Activated CD8-positive, alpha-beta memory T cell treated with anti-CD3 and anti-CD28 coated beads, Interleukin-2, amount 10 ng/mL, durations not matched to agents 7 days and 5 days (primary cell): ENCODE measurements around the gene PAEP. TPM values are rescaled to one million over a fixed set of nuclear protein-coding genes. Genes with fewer than 3 reads are reported as not detected.

Experiments used
- ATAC-seq: fragments of 150-1000 bp; cut with Tn5 transposase; one replicate; pipeline ENCODE4 v1.10.0; 2021; ENCODE audit warnings: moderate library complexity
- CTCF ChIA-PET: fragments of 350-600 bp; sonication (Branson Sonifier 250); formaldehyde crosslinking; loops from one replicate; lab custom pipeline; 2021; ENCODE audit warnings: antibody characterized with exemption; lab: Charles Lee
- DNase-seq: peaks from one replicate; pipeline ENCODE4 v3.0.0-alpha.2; 2020
- H3K27ac Mint-ChIP-seq: one replicate; pipeline ENCODE4 v1.8.0; 2021; ENCODE audit warnings: mild to moderate bottlenecking, mixed read lengths
- H3K27me3 Mint-ChIP-seq: one replicate; pipeline ENCODE4 v1.8.0; 2021; ENCODE audit warnings: mixed read lengths
- H3K36me3 Mint-ChIP-seq: one replicate; pipeline ENCODE4 v1.8.0; 2021; ENCODE audit warnings: mild to moderate bottlenecking, mixed read lengths
- H3K4me1 Mint-ChIP-seq: one replicate; pipeline ENCODE4 v1.8.0; 2021; ENCODE audit warnings: mixed read lengths
- H3K4me3 Mint-ChIP-seq: one replicate; pipeline ENCODE4 v1.8.0; 2021; ENCODE audit warnings: mild to moderate bottlenecking, moderate library complexity, mixed read lengths
- H3K9me3 Mint-ChIP-seq: one replicate; pipeline ENCODE4 v1.8.0; 2022; ENCODE audit warnings: low read depth, mixed read lengths
- total RNA-seq, 2 experiments: library from RNA; stranded (reverse); gene quantifications; one replicate each; pipeline ENCODE4 v1.2.3, GENCODE V29; 2021

The PAEP gene
- total RNA-seq, 2 experiments from 2014 or later = not detected

DNA sequence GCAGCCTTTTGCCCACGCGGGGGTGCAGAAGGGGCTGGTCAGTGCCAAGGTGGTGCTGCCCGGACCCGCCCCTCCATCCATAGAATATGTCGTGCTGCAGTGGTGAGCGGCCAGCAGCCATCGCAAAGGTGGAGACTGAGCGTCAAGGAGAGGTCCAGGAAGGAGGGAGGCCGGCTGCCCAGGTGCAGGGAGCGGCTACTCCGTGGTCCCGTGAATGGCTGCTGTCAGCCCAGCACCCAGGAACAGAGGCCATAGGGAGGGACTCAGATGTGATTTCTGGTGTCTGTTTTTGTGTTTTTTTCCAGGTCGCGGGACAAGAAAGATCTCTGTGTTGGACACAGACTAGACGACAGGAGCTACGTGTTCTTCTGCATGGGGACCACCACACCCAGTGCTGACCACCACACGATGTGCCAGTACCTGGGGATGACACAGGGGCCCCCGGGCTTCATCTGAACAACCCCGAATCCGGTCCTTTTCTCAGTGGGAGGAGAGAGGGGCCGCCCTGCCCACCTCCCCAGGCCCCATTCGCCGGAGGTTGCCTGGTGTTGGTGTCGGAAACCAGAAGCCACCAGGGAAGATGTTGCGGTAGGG is 29.0 kb downstream of the PAEP start:
- peaks cover 3% of the 10 kb centered on the region for H3K27me3 Mint-ChIP-seq
- no peak overlapping the region for H3K27ac Mint-ChIP-seq
- H3K9me3 Mint-ChIP-seq = no peaks in the 10 kb centered on the region
- CTCF ChIA-PET = interaction anchor here (1.1 kb wide), 1 partner anchor 12 kb away, joined by 3 read pairs; no protein-coding TSS in a partner anchor
- no peaks in the 10 kb centered on the region for H3K4me1 Mint-ChIP-seq
- no peaks in the 10 kb centered on the region for H3K36me3 Mint-ChIP-seq
- no peak overlapping the region for H3K4me3 Mint-ChIP-seq
- DNase-seq (no peak), ATAC-seq (no peak)

DNA sequence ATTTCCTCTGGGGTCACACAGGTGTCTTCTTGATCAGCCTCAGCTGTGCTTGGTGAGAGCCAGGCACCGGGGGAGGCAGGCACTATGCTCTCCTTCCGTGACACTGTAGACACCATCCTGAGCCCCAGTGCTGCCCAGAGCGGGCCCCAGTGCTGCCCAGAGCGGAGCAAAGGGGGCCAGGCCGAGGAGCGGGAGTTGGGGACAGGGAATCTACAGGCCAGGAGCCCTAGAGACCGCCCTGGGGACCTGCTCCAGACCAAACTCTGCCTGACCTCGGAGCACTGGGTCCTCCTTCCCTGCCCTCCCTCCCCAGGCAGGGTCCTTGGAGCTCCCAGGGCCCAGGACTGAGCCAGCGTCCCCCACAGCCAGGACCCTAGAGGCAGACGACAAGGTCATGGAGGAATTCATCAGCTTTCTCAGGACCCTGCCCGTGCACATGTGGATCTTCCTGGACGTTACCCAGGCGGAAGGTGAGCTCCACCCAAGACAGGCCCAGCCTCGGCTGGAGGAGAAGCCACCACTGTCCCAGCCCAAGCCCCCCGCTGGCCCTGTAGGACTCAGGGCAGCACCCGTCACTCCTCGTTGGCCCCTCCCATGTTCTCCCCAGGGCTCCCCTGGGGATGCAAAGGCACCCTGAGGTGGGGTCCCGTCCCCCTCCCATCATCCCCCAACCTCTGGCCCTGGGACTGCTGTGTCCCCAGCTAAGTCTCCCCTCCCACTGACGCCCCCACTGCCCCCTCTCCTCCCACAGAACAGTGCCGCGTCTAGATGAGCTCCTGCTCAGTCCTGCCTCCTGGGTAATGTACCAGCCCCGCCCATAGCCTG is 30.2 kb downstream of the PAEP start:
- Mint-ChIP-seq H3K27ac (no peak overlapping the region), H3K36me3 (no peaks in the 10 kb centered on the region), H3K27me3 (peaks cover 10% of the 10 kb centered on the region), H3K9me3 (no peaks in the 10 kb centered on the region), H3K4me3 (no peak overlapping the region), H3K4me1 (no peaks in the 10 kb centered on the region)
- no peak for ATAC-seq
- DNase-seq = no peak
- CTCF ChIA-PET = no interaction called here

DNA sequence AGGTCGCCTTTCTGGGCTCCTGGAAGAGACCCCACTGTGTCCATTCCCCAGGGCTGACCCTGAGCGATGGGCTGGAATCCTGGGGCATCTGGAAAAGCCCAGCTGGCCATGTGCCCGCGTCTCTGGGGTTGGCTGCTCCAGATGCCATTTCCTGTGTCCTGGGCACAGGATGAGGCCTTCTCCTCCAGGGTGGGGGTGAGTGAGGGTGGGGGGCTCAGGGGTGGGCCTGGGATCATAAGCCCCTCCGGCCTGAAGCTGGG is 30.7 kb downstream of the PAEP start:
- H3K4me3 Mint-ChIP-seq = no peak overlapping the region

DNA sequence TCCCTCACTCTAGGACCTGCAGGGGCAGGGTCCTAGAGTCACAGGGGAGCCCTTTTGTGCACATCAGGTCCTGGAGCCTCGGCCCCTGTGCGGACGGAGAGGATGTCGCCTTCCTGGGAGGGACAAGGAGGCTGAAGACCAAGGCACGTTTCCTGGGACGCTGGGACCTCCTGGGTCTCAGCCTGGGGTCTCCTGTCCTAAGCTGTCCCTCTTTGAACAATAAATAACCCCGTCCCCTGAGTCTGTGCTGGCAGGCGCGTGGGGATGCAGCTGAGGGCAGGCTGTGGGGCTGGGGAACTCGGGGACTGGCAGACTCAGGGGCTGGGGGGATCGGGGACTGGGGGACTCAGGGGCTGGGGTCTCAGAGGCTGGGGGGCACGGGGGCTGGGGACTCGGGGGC is 31.1 kb downstream of the PAEP start:
- H3K27me3 Mint-ChIP-seq = peaks cover 12% of the 10 kb centered on the region
- no peaks in the 10 kb centered on the region for H3K36me3 Mint-ChIP-seq
- no peak overlapping the region for H3K27ac Mint-ChIP-seq
- no peak for DNase-seq
- CTCF ChIA-PET = no interaction called here
- H3K9me3 Mint-ChIP-seq = no peaks in the 10 kb centered on the region
- no peak overlapping the region for H3K4me3 Mint-ChIP-seq
- H3K4me1 Mint-ChIP-seq = no peaks in the 10 kb centered on the region
- ATAC-seq = no peak

More for the DNA sequence above, 30.7 kb downstream of the PAEP start:
- no peaks in the 10 kb centered on the region for H3K4me1 Mint-ChIP-seq
- CTCF ChIA-PET = no interaction called here
- no peak overlapping the region for H3K27ac Mint-ChIP-seq
- DNase-seq (no peak), ATAC-seq (no peak)
- H3K27me3 Mint-ChIP-seq = peaks cover 12% of the 10 kb centered on the region
- H3K9me3 Mint-ChIP-seq = no peaks in the 10 kb centered on the region
- no peaks in the 10 kb centered on the region for H3K36me3 Mint-ChIP-seq

DNA sequence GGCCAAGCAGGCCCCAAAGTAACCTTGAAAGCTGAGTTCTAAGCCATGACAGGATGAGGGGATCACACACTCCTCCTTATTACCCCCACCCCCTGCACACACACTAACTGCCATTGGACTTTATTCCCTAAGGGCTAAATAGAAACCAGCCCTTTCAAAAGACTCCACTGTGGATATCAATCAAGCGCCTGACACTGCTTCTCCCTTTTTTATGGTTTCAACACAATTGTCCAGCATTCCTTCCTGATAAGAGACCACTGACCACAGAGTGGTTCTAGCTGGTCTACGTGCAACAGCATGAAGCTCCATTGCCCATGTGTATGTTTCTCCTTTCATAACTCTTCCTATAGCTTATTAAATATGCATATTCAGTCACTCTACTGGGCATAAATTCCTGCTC is 34.7 kb downstream of the PAEP start:
- ATAC-seq = no peak
- Mint-ChIP-seq H3K4me3 (no peak overlapping the region), H3K27ac (no peak overlapping the region), H3K9me3 (no peaks in the 10 kb centered on the region), H3K27me3 (peaks cover 32% of the 10 kb centered on the region), H3K4me1 (no peaks in the 10 kb centered on the region), H3K36me3 (no peaks in the 10 kb centered on the region)
- DNase-seq = no peak
- CTCF ChIA-PET = interaction anchor here (2.2 kb wide), 1 partner anchor 8 kb away, joined by 7 read pairs; no protein-coding TSS in a partner anchor

DNA sequence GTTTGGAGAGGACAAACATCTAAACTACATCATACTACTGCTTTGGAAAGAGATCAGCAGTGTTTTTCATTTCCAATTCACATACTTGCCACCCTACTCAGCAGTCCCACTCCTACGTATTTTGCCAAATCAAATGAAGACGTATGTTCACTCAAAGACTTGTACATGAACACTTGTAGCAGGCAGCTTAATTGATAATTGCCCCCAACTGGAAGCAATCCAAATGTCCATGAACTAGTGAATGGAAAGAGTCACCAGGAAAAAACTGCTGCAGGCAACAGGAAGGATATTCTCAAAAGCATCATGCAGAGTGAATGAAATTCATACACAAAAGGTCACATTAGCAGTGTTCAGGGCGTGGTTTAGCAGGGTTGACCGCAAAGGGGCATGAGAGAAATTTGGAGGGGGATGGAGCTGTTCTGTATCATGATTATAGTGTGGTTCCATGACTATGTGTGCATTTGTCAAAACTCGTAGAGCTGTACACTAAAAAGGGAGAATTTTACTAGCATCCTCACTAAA is 38.8 kb downstream of the PAEP start:
- Mint-ChIP-seq H3K36me3 (no peaks in the 10 kb centered on the region), H3K4me1 (no peaks in the 10 kb centered on the region), H3K9me3 (no peaks in the 10 kb centered on the region), H3K27ac (no peak overlapping the region), H3K4me3 (no peak overlapping the region), H3K27me3 (peaks cover 29% of the 10 kb centered on the region)
- CTCF ChIA-PET = interaction anchor here (1.5 kb wide), 1 partner anchor 9 kb away, joined by 3 read pairs; no protein-coding TSS in a partner anchor
- ATAC-seq (no peak), DNase-seq (no peak)

DNA sequence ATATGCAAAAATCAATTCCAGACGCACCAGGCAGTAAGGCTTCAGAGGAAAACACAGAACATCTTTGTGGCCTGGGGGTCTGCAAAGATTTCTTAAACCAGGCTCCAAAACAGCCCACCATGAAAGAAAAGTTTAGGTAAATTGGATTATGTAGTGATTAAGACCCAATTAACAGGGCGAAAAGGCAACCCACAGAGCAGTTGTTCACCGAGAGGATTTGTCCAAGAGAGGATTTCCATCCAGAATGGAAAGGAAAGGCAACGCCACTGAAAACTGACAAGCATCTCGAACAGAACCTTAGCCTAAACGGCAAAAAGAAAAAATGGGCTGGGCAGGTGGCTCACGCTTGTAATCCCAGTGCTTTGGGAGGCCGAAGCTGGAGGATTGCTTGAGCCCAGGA is 40.4 kb downstream of the PAEP start:
- H3K27ac Mint-ChIP-seq = no peak overlapping the region
- no peaks in the 10 kb centered on the region for H3K9me3 Mint-ChIP-seq
- H3K36me3 Mint-ChIP-seq = no peaks in the 10 kb centered on the region
- no peak overlapping the region for H3K4me3 Mint-ChIP-seq
- no peaks in the 10 kb centered on the region for H3K4me1 Mint-ChIP-seq
- CTCF ChIA-PET = interaction anchor here (1.1 to 1.9 kb wide), 2 partner anchors 12 to 98 kb away, joined by 3 to 5 read pairs; no protein-coding TSS in a partner anchor
- DNase-seq (no peak), ATAC-seq (no peak)
- peaks cover 20% of the 10 kb centered on the region for H3K27me3 Mint-ChIP-seq

DNA sequence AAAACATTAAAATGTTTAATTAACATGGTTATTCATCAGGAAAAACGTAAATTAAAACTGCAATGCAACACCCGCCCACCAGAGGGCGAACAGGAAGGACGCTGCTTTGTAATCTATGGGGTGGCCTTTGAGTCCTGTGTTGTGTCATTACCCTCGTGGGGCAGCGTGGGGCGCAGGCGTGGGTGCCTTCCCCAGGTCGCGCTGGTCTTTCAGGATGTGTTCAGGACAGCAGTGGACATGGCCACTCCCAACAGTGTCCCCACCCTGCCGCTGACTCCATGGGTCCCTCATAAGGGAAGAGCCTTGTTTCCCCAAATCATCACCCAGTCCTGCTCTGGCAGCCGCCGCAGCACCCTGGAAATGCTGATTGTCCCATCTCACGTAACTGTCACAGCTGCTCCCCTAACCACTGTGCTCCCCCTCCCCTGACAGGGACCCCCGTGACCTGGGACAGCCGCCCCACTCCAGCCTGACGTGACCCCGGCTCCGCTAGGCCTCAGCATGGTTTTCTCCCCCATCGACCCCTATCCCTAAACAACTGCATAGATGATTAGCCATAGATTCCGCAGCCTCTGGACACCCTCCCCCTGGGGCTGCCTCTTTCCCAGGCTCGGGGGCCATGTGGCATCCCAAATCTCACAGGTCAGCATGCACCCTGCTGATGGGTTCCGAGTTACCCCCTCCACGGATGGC is 41.4 kb downstream of the PAEP start:
- Mint-ChIP-seq H3K9me3 (no peaks in the 10 kb centered on the region), H3K27me3 (peaks cover 17% of the 10 kb centered on the region), H3K4me1 (no peaks in the 10 kb centered on the region), H3K36me3 (no peaks in the 10 kb centered on the region), H3K4me3 (no peak overlapping the region), H3K27ac (no peak overlapping the region)
- CTCF ChIA-PET = interaction anchor here (1.1 to 2.4 kb wide), 6 partner anchors 7 to 583 kb away, joined by 3 to 7 read pairs (median 4); no protein-coding TSS in a partner anchor
- DNase-seq = peak; percentile 68
- peak; percentile 57 for ATAC-seq

DNA sequence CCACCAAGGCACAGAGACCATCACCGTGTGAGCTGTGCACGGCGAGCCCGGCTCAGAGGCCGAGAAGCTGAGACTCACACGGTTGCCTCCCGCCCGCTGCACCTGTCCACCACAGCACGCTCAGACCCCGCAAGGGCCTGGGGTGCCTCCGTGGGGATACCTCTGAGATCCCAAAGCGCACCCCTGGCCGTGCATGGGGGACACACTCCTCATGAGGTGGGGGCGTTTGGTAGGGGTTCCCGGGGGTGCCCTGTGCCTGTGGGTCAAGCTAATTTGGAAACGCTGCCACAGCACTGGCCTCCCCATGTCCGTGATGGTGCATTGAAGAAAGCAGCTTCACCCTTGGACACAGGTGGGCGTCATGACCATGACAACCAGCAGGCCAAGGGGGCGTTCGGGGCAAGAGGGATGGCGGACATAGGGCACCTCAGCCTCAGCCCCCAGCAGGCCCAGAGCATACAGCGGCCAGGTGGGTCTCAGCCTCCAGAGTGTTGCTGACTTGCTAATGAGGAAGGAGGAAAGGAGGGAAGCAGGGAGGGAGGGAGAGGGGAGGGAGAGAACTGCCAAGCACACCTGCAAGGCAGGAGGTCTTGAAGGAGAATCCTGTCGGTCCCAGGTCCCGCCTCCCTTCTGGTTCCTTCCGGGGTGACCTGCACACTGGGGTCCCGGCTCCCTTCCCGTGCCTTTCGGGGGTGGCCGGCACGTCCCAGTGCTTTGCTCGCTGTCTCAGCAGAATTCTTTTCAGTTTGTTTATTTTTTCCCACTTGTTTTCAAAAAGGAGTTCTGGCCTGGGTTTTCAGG is 43.1 kb downstream of the PAEP start:
- no peaks in the 10 kb centered on the region for H3K36me3 Mint-ChIP-seq
- DNase-seq = peak; percentile 36
- H3K4me3 Mint-ChIP-seq = no peak overlapping the region
- H3K27me3 Mint-ChIP-seq = peaks cover 8% of the 10 kb centered on the region
- CTCF ChIA-PET = interaction anchor here (1.4 to 2.4 kb wide), 2 partner anchors 9 to 259 kb away, joined by 3 to 7 read pairs; no protein-coding TSS in a partner anchor
- no peak for ATAC-seq
- no peaks in the 10 kb centered on the region for H3K9me3 Mint-ChIP-seq
- no peaks in the 10 kb centered on the region for H3K4me1 Mint-ChIP-seq
- H3K27ac Mint-ChIP-seq = no peak overlapping the region

DNA sequence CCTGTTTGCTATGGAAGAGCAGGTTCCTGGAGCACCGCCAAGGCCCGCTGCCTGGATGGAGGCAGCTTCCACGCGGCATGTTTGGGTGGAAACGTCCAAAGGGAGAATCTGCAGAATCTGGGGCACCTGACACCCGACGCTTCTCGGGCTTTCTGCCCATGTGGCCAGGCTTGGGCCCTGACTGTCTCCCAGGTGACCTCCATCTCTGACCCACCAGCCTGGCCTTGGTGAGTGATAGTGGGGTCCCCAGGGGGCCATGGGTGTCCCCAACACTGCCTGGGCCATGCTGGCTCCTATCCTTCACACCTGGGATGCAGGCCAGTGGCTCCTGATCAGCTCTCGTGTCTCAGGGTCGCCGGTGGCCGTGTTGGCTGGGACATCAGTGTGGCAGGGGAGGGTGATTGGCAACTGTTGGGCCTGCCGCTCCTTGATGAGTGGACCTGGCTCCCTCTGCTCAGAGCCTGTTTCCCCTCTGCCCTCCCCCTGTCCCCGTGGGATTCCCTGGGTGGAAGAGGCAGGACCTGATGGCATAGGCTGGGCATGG is 43.8 kb downstream of the PAEP start:
- peak; percentile 22 for DNase-seq

DNA sequence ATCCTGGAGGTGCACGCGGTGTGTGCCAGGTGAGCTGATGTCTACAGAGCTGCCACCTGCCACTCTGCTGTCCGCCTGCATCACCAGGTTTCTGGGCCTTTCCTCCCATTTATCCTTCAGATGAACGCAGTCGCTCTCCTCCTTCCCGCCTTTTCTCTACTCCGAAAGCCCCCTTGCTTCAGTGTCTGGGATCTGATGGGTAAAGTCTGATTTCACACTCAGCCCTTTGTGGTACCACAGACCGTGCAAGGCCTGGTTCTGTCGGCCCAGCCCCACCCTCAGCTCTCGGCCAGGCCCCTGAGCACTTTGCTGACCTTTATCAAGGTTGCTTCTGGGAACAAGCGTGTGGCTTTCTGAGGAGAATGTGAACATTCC is 45.3 kb downstream of the PAEP start:
- H3K4me1 Mint-ChIP-seq = no peaks in the 10 kb centered on the region
- DNase-seq = peak; percentile 15
- H3K4me3 Mint-ChIP-seq = no peak overlapping the region
- CTCF ChIA-PET = no interaction called here
- H3K27ac Mint-ChIP-seq = no peak overlapping the region
- H3K36me3 Mint-ChIP-seq = no peaks in the 10 kb centered on the region
- H3K9me3 Mint-ChIP-seq = no peaks in the 10 kb centered on the region
- ATAC-seq = no peak
- H3K27me3 Mint-ChIP-seq = no peaks in the 10 kb centered on the region

More for the DNA sequence above, 43.8 kb downstream of the PAEP start:
- no peak for ATAC-seq
- H3K4me1 Mint-ChIP-seq = no peaks in the 10 kb centered on the region
- CTCF ChIA-PET = interaction anchor here (2.4 kb wide), 1 partner anchor 9 kb away, joined by 7 read pairs; no protein-coding TSS in a partner anchor
- H3K27ac Mint-ChIP-seq = no peak overlapping the region
- peaks cover 3% of the 10 kb centered on the region for H3K27me3 Mint-ChIP-seq
- H3K36me3 Mint-ChIP-seq = no peaks in the 10 kb centered on the region
- no peaks in the 10 kb centered on the region for H3K9me3 Mint-ChIP-seq
- no peak overlapping the region for H3K4me3 Mint-ChIP-seq

DNA sequence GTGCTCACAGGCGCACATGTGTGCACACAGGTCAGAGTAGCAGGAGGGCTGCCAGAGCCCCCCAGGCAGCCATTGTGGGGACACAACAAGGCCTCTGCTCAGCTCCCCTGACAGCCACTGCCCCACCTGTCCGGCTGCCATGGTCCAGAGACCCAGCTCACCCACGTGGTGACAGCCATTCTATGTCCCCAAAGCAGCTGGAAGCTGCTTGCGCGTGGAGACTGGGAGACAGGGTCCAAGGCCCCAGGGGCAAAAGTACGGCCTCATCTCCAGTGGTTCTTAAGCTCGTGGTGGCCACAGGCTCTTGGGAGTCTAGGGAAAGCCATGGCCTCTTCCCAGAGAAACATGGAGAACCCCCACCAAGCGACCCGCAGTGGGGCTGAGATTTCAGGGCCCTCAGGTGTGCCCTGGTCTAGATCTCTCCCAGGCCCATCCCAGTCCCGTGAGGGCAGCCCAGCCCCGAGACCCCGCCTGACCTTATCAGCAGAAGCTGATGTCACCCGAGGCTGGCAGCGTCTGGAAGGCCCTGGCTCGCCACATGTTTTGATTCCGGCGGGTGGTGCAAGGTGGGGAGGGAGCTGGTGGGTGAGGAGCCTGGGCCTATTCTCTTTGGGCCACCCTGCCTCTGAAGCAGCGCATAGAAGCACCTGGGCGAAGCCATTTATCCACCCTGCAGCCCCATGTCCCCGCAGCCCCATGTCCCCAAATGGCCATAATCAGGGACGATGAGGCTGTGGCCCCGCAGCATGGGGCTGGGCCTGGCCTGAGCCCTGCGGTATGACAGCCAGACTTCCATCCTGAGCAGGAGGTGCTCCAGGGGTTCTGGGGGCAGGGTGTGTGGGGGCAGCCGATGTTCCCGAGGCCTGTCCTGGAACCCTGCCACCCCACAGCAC is 46.1 kb downstream of the PAEP start:
- Mint-ChIP-seq H3K9me3 (no peaks in the 10 kb centered on the region), H3K36me3 (no peaks in the 10 kb centered on the region), H3K4me1 (no peaks in the 10 kb centered on the region), H3K27ac (no peak overlapping the region), H3K4me3 (no peak overlapping the region), H3K27me3 (no peaks in the 10 kb centered on the region)
- CTCF ChIA-PET = no interaction called here
- peak; percentile 36 for DNase-seq
- ATAC-seq = no peak
